Stromal cell of bone marrow (primary cell): ENCODE data around the gene BACH2.
"Not testable (repeated sequence)": the region's sequence is repeated elsewhere in the genome, so short reads cannot be mapped to it uniquely, and the experiment has no call there.

Experiments used
- DNase-seq: peaks from one replicate; pipeline ENCODE4 v3.0.0-alpha.2; 2012; ENCODE audit warnings: low read depth

BACH2 gene

DNA sequence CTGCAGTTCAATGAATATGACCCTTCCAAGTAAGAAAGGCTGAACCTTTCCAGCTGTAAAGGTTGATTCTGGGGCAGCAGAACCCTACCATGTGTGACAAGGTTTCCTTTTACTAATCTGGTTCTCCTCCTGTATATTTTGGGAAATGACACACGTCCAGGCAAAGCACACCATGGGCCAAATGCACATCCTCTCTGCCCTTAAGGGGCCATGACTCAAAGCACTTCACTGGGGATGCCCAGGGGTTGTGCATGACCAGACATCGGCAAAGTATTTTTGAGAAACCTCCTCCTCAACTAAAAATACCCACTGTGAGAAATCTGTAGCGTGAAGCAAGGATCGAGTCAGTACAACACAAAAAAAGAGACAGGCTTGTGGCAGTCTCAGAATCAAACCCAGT lies 174.7 kb downstream of the BACH2 start:
- peak; percentile 46 for DNase-seq

GRCh38 chr6:90120327-90120726 lies 176.3 kb downstream of the BACH2 start:
- DNase-seq = no peak

GRCh38 chr6:90119618-90120017 lies 177.0 kb downstream of the BACH2 start:
- no peak for DNase-seq

DNA sequence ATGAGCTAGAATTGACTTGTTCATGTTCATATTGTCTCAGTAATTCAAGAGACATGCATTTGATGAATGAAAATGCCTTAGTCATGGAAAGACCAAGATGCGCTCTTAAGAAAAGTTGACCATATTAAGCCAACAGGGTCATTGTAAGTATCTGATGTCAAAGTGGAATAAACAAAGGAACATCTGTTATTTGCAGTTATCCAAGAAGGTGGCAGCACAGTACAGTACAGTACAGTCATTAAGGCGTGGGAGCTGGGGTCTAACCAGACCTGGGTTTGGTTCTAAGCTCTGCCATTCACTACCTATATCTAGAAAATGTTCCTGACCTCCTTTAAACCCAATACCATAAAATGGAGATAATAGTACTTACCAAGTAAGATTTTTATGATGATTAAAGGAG lies 178.1 kb downstream of the BACH2 start:
- DNase-seq = no peak

- no peak for DNase-seq
These were observed 178.6 kb downstream of the BACH2 start for GRCh38 chr6:90118069-90118468.

- DNase-seq = not testable (repeated sequence)
These were observed 180.5 kb downstream of the BACH2 start for GRCh38 chr6:90116126-90116525.

DNA sequence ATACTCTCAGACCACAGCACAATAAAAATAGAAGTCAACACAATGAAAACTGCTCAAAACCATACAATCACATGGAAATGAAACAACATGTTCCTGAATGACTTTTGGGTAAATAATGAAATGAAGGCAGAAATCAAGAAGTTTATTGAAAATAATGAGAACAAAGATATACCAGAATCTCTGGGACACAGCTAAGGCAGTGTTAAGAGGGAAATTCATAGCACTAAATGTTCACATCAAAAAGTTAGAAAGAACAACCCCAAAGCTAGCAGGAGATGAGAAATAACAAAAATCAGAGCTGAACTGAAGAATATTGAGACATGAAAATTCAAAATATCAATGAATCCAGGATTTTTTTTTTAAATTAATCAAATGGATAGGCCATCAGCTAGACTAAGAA lies 183.3 kb downstream of the BACH2 start:
- DNase-seq = no peak

DNA sequence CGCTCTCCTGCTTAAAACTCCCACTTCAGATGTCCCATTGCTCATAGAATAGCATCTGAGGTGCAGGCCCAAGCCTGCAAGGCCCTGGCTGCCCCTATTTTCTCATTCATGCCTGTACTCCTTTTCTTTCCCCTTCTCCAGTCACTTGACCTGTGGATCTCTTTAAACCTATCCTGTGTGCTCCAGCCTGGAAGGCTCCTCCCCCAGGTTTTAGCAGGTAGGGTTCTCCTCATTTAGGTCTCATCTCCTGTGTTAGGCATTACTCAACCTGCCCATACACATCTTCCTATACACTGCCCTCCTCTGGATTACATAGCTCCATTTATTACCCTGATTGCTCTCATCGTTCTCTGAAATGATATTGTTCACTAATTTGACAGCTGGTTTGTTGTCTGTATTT lies 185.3 kb downstream of the BACH2 start:
- no peak for DNase-seq

DNA sequence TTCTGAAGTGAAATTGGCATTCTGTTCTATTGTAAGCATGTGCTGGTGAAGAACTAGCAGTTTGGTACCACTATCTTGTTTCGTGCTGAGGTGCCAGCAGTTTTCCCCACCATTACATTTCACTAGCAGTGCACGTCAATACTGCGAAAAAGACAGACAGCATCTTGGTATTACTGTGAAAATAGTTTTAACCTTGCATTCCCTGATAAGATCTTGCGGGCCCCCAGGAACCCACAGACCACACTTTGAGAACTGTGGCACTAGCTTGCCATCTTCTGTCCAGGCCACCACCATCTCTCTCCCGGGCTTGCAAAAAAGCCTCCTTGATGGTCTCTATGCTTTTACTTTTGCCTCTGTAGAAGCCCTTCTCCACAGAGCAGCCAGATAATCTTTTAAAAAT lies 185.7 kb downstream of the BACH2 start:
- no peak for DNase-seq

DNA sequence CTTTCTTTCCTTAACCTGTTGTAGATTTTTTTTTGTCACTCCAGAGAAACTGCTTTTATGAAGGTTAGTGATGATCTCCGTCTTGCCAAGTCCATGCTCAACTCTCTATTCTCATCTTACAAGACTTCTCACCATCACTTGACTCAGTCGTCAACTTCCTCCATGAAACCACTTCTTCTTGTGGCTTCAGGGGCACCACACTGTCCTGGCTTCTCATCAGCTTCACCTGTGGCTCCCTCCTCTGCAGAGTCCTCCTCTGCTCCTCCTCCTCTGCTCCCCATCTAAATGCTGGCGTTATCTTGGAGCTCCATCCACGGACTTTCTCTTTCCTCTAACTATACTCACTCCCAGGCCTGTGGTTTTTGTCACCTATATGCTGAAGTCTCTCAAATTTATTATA lies 187.5 kb downstream of the BACH2 start:
- DNase-seq = no peak

DNA sequence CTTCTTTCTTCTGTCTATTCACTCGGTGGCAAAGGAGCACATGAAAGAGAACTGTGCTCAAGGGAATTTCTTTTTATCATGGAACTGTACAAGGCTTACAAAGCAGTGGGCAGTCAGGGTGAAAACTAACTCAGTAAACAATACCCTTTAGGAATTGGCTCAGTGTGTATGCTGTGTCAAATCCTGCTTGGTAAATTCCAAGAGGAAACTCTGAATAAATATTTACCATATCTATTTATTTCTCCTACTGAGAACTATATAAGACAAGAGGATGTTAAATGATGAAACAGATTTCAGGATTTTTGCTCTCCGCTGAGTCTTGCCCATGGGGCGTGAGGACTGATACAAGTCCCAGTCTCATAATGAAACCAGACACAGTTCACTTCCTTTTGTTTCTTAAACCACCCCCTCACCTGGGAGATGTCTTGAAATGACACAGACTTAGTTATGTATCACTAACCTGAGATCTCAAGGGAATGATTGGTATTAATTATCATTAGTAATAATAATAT lies 188.8 kb downstream of the BACH2 start:
- DNase-seq = no peak

DNA sequence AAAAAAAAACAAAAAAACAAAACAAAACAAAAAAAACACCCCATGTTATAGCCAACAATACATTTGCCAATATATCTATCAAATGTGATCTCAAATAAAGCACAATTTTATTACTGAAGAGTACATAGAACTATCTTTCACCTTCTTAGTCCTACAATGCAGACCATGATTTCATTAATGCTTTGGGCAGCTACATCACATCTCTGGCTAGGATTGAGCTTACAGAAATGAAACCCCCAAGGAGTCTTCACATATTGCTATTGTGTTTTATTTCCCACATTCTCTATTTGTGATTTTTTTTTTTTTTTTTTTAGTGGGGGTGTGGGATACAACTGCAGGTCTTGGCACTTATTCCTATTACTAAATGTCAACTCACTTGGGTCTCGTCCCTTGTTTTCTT lies 189.3 kb downstream of the BACH2 start:
- DNase-seq = no peak

- DNase-seq = no peak
These were observed 190.2 kb downstream of the BACH2 start for GRCh38 chr6:90106449-90106848.

GRCh38 chr6:90105506-90106170 lies 191.0 kb downstream of the BACH2 start:
- DNase-seq = no peak

DNA sequence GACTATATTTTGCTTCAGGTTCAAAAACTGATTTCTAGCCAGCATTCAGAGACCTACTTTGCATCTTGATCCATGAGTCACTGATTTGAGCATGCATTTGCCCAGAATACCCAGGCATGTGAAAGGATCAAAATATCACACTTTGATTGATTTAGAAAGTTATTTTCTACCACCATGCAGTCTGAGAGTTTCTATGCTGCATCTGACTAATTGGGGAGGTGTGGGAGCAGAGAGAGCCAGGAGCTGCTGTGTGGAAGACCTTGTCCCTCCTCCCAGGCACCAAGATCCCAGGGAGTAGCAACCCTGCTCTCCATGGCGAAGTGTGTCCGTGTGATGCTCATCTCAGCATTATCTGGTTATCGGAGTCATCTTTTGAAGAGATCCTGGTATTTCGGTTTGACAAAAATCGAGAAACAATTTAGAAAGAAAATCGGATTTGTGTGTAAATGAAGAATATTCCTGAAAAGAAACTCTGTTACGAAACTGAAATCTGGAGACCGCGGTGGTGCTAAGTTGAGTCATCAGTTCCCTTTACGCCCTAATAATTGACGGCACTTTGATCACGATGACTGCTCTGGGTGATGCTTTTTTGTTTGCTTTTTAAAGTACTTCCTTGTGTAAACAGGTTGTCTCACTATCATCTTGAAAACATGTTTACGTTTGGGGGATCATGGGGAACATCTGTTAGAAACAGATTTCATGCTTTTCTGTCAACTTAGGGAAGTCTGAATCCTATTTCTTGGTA lies 193.4 kb downstream of the BACH2 start:
- DNase-seq = no peak

GRCh38 chr6:90101403-90101802 lies 195.2 kb downstream of the BACH2 start:
- no peak for DNase-seq

GRCh38 chr6:90100059-90100665 lies 196.5 kb downstream of the BACH2 start:
- no peak for DNase-seq

GRCh38 chr6:90098627-90099026 lies 198.0 kb downstream of the BACH2 start:
- DNase-seq = no peak

DNA sequence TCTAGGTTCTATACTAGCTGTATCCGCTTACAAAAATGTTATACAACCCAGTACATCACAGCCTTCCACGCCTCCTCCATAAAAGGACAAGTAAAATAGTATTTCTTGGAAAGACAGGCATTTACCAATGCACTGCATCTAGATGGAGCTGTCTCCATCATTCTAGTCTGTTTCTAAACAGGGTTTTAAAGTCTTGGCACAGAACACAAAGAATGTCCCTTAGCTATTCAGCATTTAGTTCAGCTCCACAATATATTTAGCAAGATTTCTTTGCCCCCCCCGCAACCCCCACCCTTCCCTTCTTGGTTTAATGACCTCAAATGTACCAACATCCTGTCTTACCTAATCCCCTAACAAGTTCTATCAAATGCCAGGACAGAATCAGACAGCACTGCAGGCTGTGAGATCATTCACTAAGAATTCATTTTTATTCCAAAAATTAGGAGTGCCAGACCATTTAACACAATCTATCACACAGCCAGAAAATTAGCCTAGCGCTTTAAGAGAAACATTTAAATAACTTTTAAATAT lies 198.6 kb downstream of the BACH2 start:
- peak; percentile 86 for DNase-seq

DNA sequence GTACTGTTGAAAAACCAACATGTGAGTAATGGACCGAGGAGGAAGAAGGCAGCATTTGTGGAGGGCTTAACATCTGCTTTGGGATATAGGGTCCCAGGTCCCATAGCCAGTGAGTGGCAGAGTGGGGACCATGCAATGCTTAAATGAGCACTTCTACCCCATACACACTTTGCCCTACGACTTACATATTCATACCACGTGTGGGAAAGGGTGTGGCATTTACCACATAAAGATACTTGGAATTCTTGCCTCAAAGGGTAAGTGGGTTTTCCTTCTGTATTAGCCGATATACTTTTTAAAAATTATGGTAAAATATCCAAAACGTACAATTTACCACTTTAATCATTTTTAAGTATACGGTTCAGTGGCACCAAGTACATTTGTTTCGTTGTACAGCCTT lies 199.3 kb downstream of the BACH2 start:
- DNase-seq = no peak

GRCh38 chr6:90096818-90097217 lies 199.8 kb downstream of the BACH2 start:
- DNase-seq = no peak

- no peak for DNase-seq
These were observed 200.9 kb downstream of the BACH2 start for GRCh38 chr6:90095788-90096187.

- no peak for DNase-seq
These were observed 201.5 kb downstream of the BACH2 start for GRCh38 chr6:90095145-90095544.
